ENCODE measurements around the gene GIMAP2. TPM values are rescaled to one million over a fixed set of nuclear protein-coding genes. Genes with fewer than 3 reads are reported as not detected.
"Not testable (repeated sequence)": the region's sequence is repeated elsewhere in the genome, so short reads cannot be mapped to it uniquely, and the experiment has no call there.

Gene GIMAP2
- total and polyA plus RNA-seq, 4 donors = 5.9 to 14.3 (median 10.0) TPM

- H3K27me3 ChIP-seq (ENCODE audit: control insufficient read depth, insufficient read depth, low read length) = no peaks in the 10 kb centered on the region
- no peaks in the 10 kb centered on the region for H3K36me3 ChIP-seq (ENCODE audit: control insufficient read depth, insufficient read depth, low read length)
- H3K9me3 ChIP-seq (ENCODE audit: control insufficient read depth, insufficient read depth, low read length) = peaks cover 6% of the 10 kb centered on the region
- H3K4me1 ChIP-seq (ENCODE audit: control insufficient read depth, insufficient read depth, low read length) = no peaks in the 10 kb centered on the region
- H3K27ac ChIP-seq (ENCODE audit: low read depth, low read length) = no peak overlapping the region
- no CpG with 5 or more reads among the region's 4 CpGs for WGBS (ENCODE audit: insufficient coverage)
- H3K4me3 ChIP-seq (ENCODE audit: low read depth, low read length) = no peak overlapping the region
- no peak for DNase-seq (ENCODE audit: low read depth in 4 of 6, low spot score in 6 of 6)
Observed at GRCh38 chr7:150660939-150661613, 24.4 kb upstream of the GIMAP2 start.

- H3K36me3 ChIP-seq (ENCODE audit: control insufficient read depth, insufficient read depth, low read length); H3K9me3 ChIP-seq (ENCODE audit: control insufficient read depth, insufficient read depth, low read length); H3K27ac ChIP-seq (ENCODE audit: low read depth, low read length); H3K27me3 ChIP-seq (ENCODE audit: control insufficient read depth, insufficient read depth, low read length); H3K4me3 ChIP-seq (ENCODE audit: low read depth, low read length); DNase-seq (ENCODE audit: low read depth in 4 of 6, low spot score in 6 of 6); H3K4me1 ChIP-seq (ENCODE audit: control insufficient read depth, insufficient read depth, low read length): not testable (repeated sequence)
Observed at GRCh38 chr7:150662821-150663220, 22.7 kb upstream of the GIMAP2 start.

GRCh38 chr7:150663802-150664494 lies 21.6 kb upstream of the GIMAP2 start:
- Histone ChIP-seq H3K4me3 (ENCODE audit: low read depth, low read length) (no peak overlapping the region), H3K4me1 (ENCODE audit: control insufficient read depth, insufficient read depth, low read length) (no peaks in the 10 kb centered on the region), H3K27me3 (ENCODE audit: control insufficient read depth, insufficient read depth, low read length) (no peaks in the 10 kb centered on the region), H3K36me3 (ENCODE audit: control insufficient read depth, insufficient read depth, low read length) (no peaks in the 10 kb centered on the region), H3K9me3 (ENCODE audit: control insufficient read depth, insufficient read depth, low read length) (no peaks in the 10 kb centered on the region), H3K27ac (ENCODE audit: low read depth, low read length) (no peak overlapping the region)
- DNase-seq (ENCODE audit: low read depth in 4 of 6, low spot score in 6 of 6) = no peak
- WGBS (ENCODE audit: insufficient coverage) = 79% methylated on average over 2 of the region's 4 CpGs

- DNase-seq (ENCODE audit: low read depth in 4 of 6, low spot score in 6 of 6) = no peak
- no peaks in the 10 kb centered on the region for H3K36me3 ChIP-seq (ENCODE audit: control insufficient read depth, insufficient read depth, low read length)
- no peaks in the 10 kb centered on the region for H3K27me3 ChIP-seq (ENCODE audit: control insufficient read depth, insufficient read depth, low read length)
- WGBS (ENCODE audit: insufficient coverage) = 91% methylated on average over 5 of the region's 9 CpGs
- H3K4me3 ChIP-seq (ENCODE audit: low read depth, low read length) = no peak overlapping the region
- H3K27ac ChIP-seq (ENCODE audit: low read depth, low read length) = no peak overlapping the region
- H3K4me1 ChIP-seq (ENCODE audit: control insufficient read depth, insufficient read depth, low read length) = no peaks in the 10 kb centered on the region
- no peaks in the 10 kb centered on the region for H3K9me3 ChIP-seq (ENCODE audit: control insufficient read depth, insufficient read depth, low read length)
Observed at GRCh38 chr7:150665089-150665748, 20.3 kb upstream of the GIMAP2 start.

- no peak for DNase-seq (ENCODE audit: low read depth in 4 of 6, low spot score in 6 of 6)
- no peaks in the 10 kb centered on the region for H3K9me3 ChIP-seq (ENCODE audit: control insufficient read depth, insufficient read depth, low read length)
- H3K27ac ChIP-seq (ENCODE audit: low read depth, low read length) = no peak overlapping the region
- no peaks in the 10 kb centered on the region for H3K4me1 ChIP-seq (ENCODE audit: control insufficient read depth, insufficient read depth, low read length)
- H3K36me3 ChIP-seq (ENCODE audit: control insufficient read depth, insufficient read depth, low read length) = no peaks in the 10 kb centered on the region
- no peak overlapping the region for H3K4me3 ChIP-seq (ENCODE audit: low read depth, low read length)
- no peaks in the 10 kb centered on the region for H3K27me3 ChIP-seq (ENCODE audit: control insufficient read depth, insufficient read depth, low read length)
- WGBS (ENCODE audit: insufficient coverage) = no CpG with 5 or more reads among the region's 2 CpGs
Observed at GRCh38 chr7:150665896-150666295, 19.6 kb upstream of the GIMAP2 start.

GRCh38 chr7:150666412-150666811 lies 19.1 kb upstream of the GIMAP2 start:
- no peak overlapping the region for H3K4me3 ChIP-seq (ENCODE audit: low read depth, low read length)
- no peak for DNase-seq (ENCODE audit: low read depth in 4 of 6, low spot score in 6 of 6)
- H3K9me3 ChIP-seq (ENCODE audit: control insufficient read depth, insufficient read depth, low read length) = no peaks in the 10 kb centered on the region
- no peaks in the 10 kb centered on the region for H3K4me1 ChIP-seq (ENCODE audit: control insufficient read depth, insufficient read depth, low read length)
- H3K36me3 ChIP-seq (ENCODE audit: control insufficient read depth, insufficient read depth, low read length) = no peaks in the 10 kb centered on the region
- no peaks in the 10 kb centered on the region for H3K27me3 ChIP-seq (ENCODE audit: control insufficient read depth, insufficient read depth, low read length)
- H3K27ac ChIP-seq (ENCODE audit: low read depth, low read length) = no peak overlapping the region

GRCh38 chr7:150668472-150668911 lies 17.0 kb upstream of the GIMAP2 start:
- Histone ChIP-seq H3K4me1 (ENCODE audit: control insufficient read depth, insufficient read depth, low read length) (no peaks in the 10 kb centered on the region), H3K9me3 (ENCODE audit: control insufficient read depth, insufficient read depth, low read length) (no peaks in the 10 kb centered on the region), H3K36me3 (ENCODE audit: control insufficient read depth, insufficient read depth, low read length) (no peaks in the 10 kb centered on the region), H3K4me3 (ENCODE audit: low read depth, low read length) (no peak overlapping the region), H3K27ac (ENCODE audit: low read depth, low read length) (no peak overlapping the region), H3K27me3 (ENCODE audit: control insufficient read depth, insufficient read depth, low read length) (no peaks in the 10 kb centered on the region)
- no CpG with 5 or more reads among the region's 1 CpG for WGBS (ENCODE audit: insufficient coverage)
- DNase-seq (ENCODE audit: low read depth in 4 of 6, low spot score in 6 of 6) = no peak

- Histone ChIP-seq H3K27me3 (ENCODE audit: control insufficient read depth, insufficient read depth, low read length) (no peaks in the 10 kb centered on the region), H3K4me1 (ENCODE audit: control insufficient read depth, insufficient read depth, low read length) (no peaks in the 10 kb centered on the region), H3K4me3 (ENCODE audit: low read depth, low read length) (no peak overlapping the region), H3K27ac (ENCODE audit: low read depth, low read length) (no peak overlapping the region), H3K36me3 (ENCODE audit: control insufficient read depth, insufficient read depth, low read length) (no peaks in the 10 kb centered on the region), H3K9me3 (ENCODE audit: control insufficient read depth, insufficient read depth, low read length) (no peaks in the 10 kb centered on the region)
- DNase-seq (ENCODE audit: low read depth in 4 of 6, low spot score in 6 of 6) = no peak
Observed at GRCh38 chr7:150668977-150669376, 16.5 kb upstream of the GIMAP2 start.

- not testable (repeated sequence) for H3K4me1 ChIP-seq (ENCODE audit: control insufficient read depth, insufficient read depth, low read length); DNase-seq (ENCODE audit: low read depth in 4 of 6, low spot score in 6 of 6); H3K36me3 ChIP-seq (ENCODE audit: control insufficient read depth, insufficient read depth, low read length); H3K4me3 ChIP-seq (ENCODE audit: low read depth, low read length); H3K9me3 ChIP-seq (ENCODE audit: control insufficient read depth, insufficient read depth, low read length); H3K27me3 ChIP-seq (ENCODE audit: control insufficient read depth, insufficient read depth, low read length); H3K27ac ChIP-seq (ENCODE audit: low read depth, low read length)
- 100% methylated on average over 2 of the region's 7 CpGs for WGBS (ENCODE audit: insufficient coverage)
Observed at GRCh38 chr7:150671798-150672585, 13.5 kb upstream of the GIMAP2 start.

Measured in spinal cord (tissue), 10 donors.